Measurements from ENCODE around the gene NBPF1. TPM values are rescaled to one million over a fixed set of nuclear protein-coding genes. Genes with fewer than 3 reads are reported as not detected.
"Not testable (repeated sequence)": the region's sequence is repeated elsewhere in the genome, so short reads cannot be mapped to it uniquely, and the experiment has no call there.

The NBPF1 gene
- total and polyA plus RNA-seq, 9 of the 15 experiments (the other 6 are each of a cell fraction or from before 2014, with no cell fraction given), result 5.2 to 42.6 (median 24.1) TPM

GRCh38 chr1:16521288-16521583 is 92.1 kb downstream of the NBPF1 start (continued):
- TF ChIP-seq ARID4B (CRISPR knock-in tag; IDR thresholded peaks at IDR 0.05), result no peak
- TF ChIP-seq ZNF277 (CRISPR knock-in tag; IDR thresholded peaks at IDR 0.05; ENCODE audit: borderline replicate concordance), result no peak
- TF ChIP-seq ZNF239 (CRISPR knock-in tag; IDR thresholded peaks at IDR 0.05), result no peak
- no peak for TF ChIP-seq KDM5B (IDR thresholded peaks at IDR 0.05; ENCODE audit: insufficient replicate concordance, low read depth, low read length)
- TF ChIP-seq NONO (IDR thresholded peaks at IDR 0.05; ENCODE audit: low read depth in 2 of 2, low read length in 1 of 2), result no peak
- TF ChIP-seq ZFX (CRISPR knock-in tag; IDR thresholded peaks at IDR 0.05), result no peak
- TF ChIP-seq ZNF561 (CRISPR knock-in tag; conservative IDR thresholded peaks at IDR 0.05), result no peak

GRCh38 chr1:16520435-16521287 is 92.7 kb downstream of the NBPF1 start:
- H3K27ac ChIP-seq (ENCODE audit: extremely low read depth, low read depth, low read length); FAIRE-seq; ATAC-seq; H3K79me2 ChIP-seq (ENCODE audit: control insufficient read depth, insufficient read depth, low read length); H3K4me2 ChIP-seq (ENCODE audit: insufficient read depth, low read length); DNase-seq (ENCODE audit: extremely low read depth in 1 of 4, low spot score in 3 of 4); intact Hi-C loops (cut with micrococcal nuclease); H4K20me1 ChIP-seq (replicated peaks; ENCODE audit: control insufficient read depth, insufficient read depth, low read length); BruUV-seq (replicated peaks); H3K4me3 ChIP-seq; H3K27me3 ChIP-seq (ENCODE audit: control insufficient read depth in 2 of 2, insufficient read depth in 2 of 2, low read length in 2 of 2); H3K9me3 ChIP-seq (replicated peaks; ENCODE audit: control insufficient read depth, insufficient read depth, low read depth, low read length); CTCF ChIA-PET (ENCODE audit: low intra/inter-chr PET ratio); POLR2A ChIA-PET; H3K36me3 ChIP-seq (ENCODE audit: control insufficient read depth, insufficient read depth, low read length); H3K9ac ChIP-seq (ENCODE audit: insufficient read depth in 1 of 2, low read depth in 2 of 2, low read length in 2 of 2); H2AFZ ChIP-seq (ENCODE audit: low read depth, low read length); H3K9me1 ChIP-seq (ENCODE audit: control insufficient read depth, insufficient read depth, low read length): not testable (repeated sequence)
- H3K4me1 ChIP-seq (replicated peaks in 1 of 2; ENCODE audit: control insufficient read depth in 2 of 2, insufficient read depth in 2 of 2, low read length in 2 of 2), result peaks cover 8 to 13% of the 10 kb centered on the region in 2 experiments
- 80% methylated on average over 48 of the region's 48 CpGs for WGBS (ENCODE audit: insufficient coverage, low coverage, missing lambda C conversion rate)
- in situ Hi-C loops (cut with MboI), result loop anchor here (25.0 kb wide), 1 partner anchor 92 kb away; the partner anchor contains the start of gene NBPF1
